CD4-positive, alpha-beta T cell treated with Interleukin-15 for 4 hours (primary cell): ENCODE data around the gene BBIP1.

Experiments
- DNase-seq: peaks from one replicate; pipeline ENCODE4 v3.0.0-alpha.2; 2020; ENCODE audit warnings: low spot score

BBIP1 gene, protein sequence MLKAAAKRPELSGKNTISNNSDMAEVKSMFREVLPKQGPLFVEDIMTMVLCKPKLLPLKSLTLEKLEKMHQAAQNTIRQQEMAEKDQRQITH

DNA sequence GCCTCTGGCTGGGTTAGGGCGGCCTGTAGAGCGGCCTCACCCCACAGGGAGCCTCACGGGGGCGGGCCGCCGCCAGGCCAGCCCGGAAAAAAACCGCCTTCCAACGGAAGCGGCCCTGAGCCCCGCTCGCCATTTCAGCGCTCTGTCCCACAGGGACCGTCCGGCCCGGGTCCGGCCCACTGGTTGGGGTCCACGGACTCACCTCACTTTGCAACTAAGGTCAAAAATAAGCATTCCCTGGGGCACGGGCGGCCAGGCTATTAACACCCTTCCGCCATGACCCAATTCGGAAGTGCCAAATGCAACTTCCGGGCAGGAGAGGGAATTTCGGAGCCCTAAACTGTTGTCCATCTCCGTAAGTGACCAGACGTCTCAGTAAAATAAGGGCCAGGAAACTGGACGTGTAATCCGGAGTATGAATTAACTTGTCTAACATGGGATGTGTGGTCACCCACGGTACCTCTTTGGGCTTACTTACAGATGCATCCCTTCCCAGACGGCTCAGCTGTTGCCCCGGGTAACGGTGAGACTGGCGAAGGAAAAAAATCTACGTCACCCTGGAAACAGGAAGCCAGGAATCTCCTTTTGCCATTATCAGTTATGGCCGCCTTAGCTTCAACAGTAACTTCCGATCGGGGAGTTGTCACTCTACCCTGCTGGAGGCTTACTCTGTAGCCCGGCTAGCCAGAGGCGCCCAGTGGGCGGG is at the start of gene BBIP1:
Gene BBIP1, minus strand, starts transcription at position 538 of the 706 bp plus-strand sequence. CDS start 1,023 bp downstream, outside the sequence.
- no peak for DNase-seq

DNA sequence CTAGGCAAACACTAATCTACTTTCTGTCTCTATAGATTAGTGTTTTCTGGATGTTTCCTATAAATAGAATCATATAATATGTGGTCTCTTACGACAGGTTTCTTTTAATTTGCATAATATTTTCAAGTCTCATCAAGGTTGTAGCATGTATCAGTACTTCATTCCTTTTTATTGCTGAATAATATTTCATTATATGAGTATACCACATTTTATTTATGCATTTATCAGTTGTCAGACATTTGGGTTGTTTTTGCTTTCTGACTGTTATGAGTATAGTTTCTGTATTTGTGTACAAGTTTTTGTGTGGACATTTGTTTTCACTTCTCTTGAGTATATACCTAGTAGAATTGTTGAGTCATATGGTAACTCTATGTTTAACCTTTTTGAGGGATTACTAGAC is 48.7 kb upstream of the BBIP1 start:
- no peak for DNase-seq

DNA sequence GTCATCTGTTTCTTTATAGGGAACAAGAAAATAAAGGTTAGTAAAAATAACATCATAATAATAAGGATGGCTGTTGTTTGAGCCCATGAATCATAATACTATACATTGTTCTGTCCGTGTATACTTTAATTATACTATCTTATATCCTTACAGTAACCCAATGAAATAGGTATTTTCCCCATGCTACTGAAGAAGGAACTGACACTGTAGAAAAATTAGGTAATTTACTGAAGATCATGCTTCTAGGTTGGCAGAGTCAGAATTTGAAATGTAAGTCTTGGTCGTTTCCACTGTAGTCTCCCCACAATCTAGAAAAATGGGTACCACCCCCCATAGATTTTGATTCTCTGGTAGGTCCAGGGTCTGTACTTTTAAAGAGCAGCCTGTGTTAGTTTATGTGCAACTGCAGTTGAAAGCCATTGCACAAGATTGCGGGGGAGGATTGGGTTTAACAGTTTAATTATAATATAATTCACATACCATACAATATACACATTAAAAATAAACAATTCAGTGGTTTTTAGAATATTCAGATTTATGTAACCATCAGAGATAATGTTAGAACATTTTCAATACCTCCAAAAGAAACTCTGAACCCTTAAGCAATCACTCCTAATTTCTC is 48.1 kb upstream of the BBIP1 start:
- DNase-seq = no peak

DNA sequence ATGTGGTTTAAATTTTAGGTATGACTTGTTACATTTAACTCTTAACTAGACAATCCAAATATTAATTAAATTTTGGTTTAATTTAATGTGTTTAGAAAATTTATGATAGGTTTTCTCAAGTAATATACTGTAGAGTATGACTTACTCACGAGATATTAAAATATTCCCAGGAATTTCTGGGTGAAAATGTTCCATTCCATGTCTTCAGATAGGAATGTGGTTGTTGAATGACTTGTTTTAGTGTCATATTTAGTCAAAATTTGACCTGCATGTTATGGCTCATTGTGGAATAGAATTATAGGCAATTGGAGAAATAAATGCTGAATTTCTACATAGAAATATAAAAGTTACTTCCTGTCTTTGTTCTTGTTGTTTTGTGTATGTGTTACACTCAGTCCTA is 47.2 kb upstream of the BBIP1 start:
- DNase-seq = no peak

DNA sequence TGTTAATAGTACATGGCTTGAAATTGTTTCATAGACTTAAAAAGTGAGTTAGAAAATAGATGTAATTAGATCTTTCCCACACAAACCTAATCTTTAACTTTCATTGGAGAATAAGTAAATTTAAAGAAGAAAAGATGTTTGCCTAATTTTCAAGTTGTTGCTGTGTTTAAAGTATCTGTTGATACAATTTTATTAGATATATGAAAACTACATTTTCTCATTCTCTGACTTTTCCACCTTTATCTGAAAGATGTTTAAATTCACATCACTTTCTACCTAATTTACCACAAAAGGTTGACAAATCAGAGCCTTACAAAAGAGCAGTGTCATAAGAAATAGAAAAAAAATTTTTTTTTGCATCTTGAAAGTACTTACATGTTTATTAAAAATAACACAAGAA is 46.2 kb upstream of the BBIP1 start:
- DNase-seq = no peak

DNA sequence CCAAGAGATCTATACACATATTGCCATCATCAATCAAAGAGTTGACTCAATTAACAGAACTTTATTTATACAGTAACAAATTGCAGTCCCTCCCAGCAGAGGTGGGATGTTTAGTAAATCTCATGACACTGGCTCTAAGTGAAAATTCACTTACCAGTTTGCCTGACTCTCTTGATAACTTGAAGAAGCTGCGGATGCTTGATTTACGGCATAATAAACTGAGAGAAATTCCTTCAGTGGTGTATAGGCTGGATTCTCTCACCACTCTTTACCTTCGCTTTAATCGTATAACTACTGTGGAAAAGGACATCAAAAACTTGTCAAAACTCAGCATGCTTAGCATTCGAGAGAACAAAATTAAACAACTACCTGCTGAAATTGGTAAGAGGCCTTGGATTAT is 45.7 kb upstream of the BBIP1 start:
- DNase-seq = no peak

DNA sequence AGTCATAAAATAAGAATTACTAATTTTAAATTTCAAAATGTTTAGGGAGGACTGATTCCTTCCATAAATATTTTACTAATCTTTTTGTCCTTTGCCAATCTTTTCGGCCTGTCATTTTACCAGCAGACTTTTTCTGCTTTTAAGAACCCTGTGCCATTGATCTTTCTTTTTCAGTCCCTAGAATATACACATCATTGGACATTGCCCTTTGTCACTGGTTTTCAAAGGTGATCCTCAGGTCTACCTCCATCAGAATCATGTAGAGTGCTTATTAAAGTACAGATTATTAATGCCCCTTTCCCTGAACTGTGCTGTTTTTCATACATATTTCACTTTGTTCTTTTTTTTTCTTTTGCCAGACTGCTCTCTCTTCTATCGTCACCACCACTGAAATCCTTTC is 44.2 kb upstream of the BBIP1 start:
- no peak for DNase-seq

DNA sequence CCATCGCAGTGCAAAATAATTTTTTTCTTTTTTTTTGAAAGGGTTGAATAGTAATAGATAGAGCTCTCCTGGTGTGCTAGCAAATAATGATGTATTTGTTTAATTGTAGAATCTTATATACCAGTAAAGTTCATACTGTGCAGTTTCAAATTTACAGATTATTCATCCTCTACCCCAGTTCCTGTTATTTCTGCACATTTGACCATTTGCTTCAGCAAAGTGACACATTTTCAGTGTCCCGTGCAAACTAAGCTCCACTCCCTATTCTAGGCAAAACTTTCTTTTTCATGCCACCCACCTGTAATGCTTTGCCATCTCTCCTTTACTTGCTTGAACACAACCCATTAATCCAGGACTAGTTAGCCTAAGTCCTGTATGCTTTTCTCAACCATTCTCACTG is 43.5 kb upstream of the BBIP1 start:
- no peak for DNase-seq

DNA sequence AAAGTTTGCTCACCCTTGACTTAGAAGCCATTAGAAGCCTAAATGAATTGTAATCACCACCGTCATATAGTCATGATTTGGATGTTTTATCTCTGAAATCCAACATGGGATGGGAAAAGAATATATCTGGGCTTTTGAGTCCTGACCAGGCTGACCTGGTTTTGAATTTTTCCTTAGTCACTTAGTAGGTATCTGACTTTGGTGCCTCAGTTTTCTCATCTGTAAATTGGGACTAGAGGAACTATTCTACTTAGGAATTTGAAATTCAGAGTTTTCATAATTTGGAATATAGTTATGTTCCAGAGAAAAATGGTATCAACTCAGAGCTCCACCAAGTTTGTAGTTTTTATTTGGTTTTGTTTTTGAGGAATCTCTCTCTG is 41.3 kb upstream of the BBIP1 start:
- no peak for DNase-seq

DNA sequence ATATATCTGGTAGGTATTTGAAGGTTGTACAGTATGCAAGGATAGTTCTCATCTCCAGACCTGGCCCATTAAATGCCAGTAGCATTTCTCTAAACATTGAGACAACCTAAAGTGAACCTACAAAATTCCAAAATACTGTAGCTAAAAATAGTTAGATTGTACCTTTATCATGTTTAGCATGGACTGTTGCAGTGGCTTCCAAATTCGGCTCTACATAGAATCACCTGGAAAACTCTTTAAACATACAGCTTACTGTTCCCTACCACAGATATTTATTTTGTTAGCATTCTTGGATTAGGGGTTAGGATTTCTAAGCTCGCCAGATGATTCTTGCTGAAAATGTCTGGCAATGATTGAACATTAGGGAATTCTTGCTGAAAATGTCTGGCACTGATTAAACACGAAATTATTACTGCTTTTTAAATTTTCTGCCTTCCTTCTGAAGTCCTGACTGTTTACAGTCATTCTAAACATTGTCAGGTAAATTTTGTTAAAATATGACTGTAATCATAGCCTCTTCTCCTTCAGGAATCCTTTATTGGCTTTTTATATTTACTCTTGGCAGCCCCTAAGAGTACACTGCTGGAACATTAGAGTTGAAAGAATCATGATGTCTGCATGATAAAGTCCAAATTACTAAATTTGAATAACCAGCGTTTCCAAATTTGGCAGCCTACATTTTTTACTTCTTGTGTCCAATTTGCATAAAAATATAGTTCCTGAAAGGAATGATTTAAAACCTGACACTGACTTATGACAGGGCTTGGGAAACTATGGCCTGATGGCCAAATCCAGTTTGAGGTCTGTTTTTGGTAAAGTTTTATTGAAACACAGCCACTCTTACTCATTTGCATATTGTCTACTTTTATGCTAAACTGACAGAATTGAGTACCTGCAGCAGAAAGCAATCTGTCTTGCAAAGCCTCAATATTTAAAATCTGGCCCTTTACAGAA is 40.7 kb upstream of the BBIP1 start:
- DNase-seq = no peak

DNA sequence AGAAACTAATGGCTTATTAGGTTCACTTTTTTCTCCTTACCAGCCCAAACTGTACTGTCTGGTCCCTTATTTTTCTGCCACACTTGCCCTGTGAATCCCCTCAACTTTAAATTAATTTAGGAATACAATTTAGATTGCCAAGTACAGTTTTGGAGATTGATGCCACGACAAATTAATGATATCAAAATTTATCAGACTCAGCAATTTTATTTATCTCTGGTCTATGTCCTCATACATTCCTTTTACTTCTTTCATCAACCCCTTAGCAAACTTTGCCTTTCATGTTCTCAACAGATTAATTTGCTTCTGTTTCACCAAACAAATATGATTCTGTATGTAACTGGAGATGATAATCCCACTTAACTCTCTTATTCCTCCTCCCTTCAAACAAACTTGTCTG is 38.6 kb upstream of the BBIP1 start:
- no peak for DNase-seq

DNA sequence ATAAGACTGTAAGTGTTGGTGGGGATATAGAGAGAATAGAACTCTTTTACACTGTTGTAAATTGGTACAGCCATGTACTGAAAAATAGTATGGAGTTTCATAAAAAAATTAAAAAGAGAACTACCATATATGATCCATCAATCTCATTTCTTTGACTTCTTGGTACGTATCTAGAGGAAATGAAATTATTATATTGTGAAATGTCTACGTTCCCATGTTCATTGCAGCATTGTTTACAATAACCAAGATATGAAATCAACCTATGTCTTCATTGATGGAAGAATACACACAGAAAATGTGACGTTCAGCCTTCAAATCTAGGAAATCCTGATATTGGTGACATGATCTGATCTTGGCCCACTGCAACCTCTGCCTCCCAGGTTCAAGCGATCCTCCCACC is 32.4 kb upstream of the BBIP1 start:
- no peak for DNase-seq

DNA sequence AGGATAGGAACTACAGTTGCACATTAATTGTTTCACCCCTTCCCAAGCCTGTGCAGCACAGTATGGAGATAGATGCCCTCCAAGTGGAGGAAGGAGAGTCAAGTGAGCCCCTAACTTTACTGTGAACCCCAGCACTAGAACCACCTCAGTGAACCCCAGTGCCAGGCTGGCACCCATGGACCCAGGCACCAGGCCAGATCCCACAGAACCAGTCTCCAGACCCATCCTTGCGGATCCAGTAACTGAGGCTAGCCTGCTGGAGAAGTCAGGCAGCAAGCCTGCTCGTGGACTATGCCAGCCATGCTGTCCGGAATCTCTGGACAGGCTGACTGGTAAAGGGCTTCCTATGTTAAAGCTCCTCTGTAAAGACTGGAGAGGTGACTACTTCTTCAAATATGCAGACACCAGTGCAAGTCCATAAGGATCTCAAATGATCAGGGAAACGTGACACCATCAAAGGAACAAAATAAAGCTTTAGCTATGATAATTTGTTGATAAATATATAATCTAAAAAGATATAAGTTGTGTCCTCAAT is 28.1 kb upstream of the BBIP1 start:
- no peak for DNase-seq

DNA sequence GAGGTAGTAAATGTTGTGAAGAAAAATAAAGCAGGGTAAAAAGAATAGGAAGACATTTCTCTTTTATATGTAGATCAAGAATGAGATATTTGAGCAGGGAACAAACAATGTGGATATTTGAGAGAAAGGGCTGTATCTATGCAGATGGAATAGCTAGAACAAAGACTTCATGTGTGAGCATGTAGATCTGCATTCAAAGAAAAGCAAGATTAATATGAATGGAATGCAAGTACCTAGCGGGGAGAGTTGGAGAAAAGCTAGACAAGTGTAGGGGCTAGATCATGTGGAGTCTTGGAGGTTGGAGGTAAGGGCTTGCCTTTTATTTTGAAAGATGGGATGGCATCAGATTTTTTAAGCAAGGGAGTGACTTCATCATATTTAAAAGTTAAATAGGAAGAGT is 27.5 kb upstream of the BBIP1 start:
- DNase-seq = no peak

DNA sequence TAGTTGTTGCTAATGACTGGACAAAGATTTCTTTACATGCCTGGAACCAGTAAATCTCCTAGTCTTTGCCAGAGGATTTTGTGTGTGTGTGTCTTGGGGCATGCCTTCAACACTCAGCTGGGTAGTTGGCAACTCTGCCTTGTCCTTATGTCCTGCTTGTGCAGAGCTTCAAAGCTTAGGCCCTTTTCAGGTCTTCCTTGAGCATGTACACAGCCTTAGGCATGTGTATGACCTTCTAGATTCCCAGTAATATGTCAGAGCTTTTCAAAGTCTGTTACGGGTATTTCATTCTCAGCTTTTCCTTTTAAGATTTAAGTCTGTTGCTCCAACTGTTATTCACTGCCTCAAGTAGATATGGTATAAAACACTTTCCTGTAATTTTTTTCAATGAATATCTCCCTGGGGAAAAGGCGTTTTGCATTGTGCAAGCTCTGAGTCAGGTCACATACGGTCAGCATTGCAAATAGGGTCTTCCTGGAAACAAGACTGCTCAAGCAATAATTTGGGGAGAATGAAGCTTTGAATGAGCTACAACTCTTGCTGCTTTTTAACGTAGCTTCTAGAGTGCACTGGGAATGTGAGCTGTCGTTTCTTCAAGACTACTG is 25.9 kb upstream of the BBIP1 start:
- no peak for DNase-seq

DNA sequence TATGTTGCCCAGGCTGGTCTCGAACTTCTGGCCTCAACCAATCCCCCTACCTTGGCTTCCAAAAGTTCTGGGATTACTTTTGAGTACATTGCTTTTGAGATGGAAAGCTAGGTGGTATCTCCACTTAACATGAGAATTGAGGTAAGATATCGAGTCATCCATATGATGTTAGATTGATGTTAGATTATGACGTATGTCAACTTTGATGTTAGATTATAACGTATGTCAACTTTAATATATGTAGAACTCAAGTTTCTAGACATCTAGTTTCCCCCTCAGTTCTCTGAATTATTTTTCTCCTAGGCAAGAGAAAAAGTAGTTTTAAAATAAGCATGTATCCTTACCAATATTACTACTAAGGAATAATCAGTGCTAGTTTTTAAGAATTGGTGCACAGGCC is 20.4 kb upstream of the BBIP1 start:
- DNase-seq = no peak

DNA sequence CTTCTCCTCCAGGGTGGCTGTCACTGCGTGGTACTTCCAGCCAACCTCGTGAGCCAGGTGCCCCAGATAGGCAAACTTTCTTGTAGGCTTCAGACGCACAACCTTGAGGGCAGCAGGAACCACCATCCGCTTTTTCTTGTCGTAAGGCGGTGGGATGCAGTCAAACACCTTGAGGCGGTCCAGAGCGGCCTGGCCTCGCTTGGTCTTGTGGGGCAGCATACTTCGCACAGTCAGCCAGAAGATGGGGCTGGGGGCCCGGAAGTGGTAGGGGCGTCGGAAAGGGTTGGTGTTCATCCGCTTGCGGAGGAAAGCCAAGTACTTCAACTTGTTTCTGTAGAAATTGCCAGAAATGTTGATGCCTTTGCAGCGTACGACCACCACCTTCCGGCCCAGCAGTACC is 17.8 kb upstream of the BBIP1 start:
- no peak for DNase-seq

DNA sequence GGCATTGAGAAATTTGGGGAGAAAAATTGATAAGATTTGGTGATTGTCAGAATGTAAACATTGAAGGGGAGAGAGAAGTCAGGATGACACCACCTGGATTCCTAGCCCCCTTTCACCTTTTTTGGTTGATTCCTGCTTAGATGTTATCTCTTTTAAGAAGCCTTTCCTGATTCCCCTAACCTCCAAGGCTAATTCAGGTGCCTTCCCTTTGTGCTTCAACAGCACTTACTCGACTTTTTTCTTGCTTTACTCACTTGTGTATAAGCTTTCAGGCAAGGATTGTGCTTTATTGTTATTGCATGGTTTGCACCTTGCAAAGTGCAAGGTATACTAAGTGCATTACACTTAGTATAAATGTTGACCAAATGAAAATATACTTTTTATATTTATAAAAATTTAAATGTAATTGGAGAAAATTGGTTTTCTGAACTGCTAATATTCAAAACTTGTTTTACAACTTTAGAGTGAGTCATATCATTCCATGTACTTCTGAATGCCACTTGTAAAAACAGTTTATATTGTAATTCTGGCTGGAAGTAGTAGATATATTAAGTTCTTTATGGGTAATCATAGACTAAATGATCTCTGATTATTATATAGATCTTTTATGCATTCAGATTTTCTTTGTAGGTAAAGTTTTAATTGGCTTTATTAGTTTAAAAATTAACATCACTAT is 13.7 kb upstream of the BBIP1 start:
- no peak for DNase-seq

DNA sequence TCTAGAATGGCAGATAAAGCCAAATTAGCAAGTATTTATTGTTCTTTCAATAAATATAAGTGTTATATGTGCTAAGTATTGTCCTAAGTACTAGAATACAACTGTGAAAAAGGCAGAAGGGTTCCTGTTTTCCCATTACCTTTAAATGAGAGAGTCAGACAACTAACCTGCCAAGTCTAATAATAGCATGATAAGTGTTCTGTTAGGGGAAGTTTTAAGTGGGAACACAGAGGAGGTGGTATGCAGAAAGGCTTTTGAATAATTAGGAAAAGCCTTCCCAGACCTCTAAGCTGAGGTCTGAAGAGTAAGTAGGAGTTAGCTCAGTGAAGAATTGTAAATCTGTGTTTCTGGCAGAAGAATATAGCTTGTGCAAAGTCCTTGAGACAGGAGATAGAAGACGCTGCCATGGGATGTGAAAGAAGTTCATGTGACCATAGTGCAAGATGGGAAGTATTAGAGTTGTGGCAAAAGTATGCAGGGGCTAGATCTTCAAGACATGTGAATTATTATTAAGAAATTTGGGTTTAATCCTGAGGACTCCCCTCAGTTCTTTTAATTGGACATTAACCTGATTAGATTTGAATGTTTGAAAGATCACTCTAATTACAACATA is 12.9 kb upstream of the BBIP1 start:
- DNase-seq = no peak

DNA sequence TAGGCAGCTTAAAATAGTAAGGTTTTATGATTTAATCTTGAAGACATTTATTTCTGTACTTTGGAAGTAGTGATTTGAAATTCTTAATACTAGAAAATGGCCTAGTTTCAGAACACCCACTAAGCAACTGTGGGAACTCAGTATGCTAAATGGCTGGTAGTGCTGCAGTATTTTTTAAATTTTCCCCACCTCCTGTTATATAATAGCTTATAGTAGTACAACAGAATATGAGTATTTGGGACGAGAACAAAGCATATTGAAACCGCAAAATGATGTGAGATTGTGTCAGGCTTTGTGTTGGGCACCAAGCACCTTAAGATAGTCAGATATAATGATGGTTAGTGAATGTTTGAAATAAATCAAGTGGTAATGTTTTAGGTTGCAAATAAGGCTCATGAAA is 8.5 kb upstream of the BBIP1 start:
- DNase-seq = no peak

DNA sequence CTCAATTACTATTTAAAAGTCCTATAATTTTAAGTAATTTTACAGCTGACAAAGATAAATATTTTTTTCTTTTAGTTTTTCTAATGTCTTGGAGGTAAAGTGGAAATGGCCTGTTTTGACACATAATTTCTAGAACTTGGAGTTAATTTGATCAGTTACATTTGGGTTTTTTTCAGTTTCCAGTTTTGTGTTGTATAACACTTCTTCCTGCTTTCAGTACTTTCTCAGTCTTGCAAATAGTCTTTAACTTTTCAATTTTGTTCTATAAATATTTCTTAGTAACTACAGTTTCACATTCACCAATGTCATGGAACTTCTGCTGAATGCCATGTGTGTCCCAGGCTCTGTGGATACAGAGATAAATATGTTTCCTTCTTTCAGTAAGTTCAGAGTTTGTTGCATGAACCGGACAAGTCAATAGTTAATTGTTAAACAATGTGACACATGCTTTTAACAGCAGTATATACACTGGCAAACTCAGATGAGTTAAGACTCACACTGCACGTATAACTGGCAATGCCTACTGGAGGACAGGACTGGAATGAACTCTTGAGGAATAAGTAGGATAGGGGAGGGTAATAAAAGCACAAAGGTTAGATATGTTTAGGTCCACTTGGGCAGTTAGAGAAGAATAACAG is 5.0 kb upstream of the BBIP1 start:
- DNase-seq = no peak
